Psoas muscle (tissue), 8 donors: Measurements from ENCODE around the gene PRSS2. TPM values are rescaled to one million over a fixed set of nuclear protein-coding genes. Genes with fewer than 3 reads are reported as not detected.

ENCODE experiments used
- ATAC-seq, 4 donors: fragments of 200-7000 bp; cut with Tn5 transposase; one replicate each; pipeline ENCODE4 v1.9.1; 2020; ENCODE audit warnings: moderate library complexity in 3 of 4, mild to moderate bottlenecking in 2 of 4
- DNase-seq, 2 donors: peaks; one replicate each; pipeline ENCODE4 v3.0.0-alpha.2; 2020
- H3K27ac ChIP-seq: fragments of 200-600 bp; one replicate; pipeline ENCODE4 v1.8.0; 2022
- H3K27me3 ChIP-seq, 3 donors: fragments of 200-600 bp in 1 of 3; one replicate each; pipeline versions ENCODE4 v1.6.1 to v1.8.0; 2013 to 2022; ENCODE audit warnings: low read length in 2 of 3, mild to moderate bottlenecking in 2 of 3, moderate library complexity in 1 of 3; ENCODE audit not compliant: insufficient read depth in 3 of 3
- H3K36me3 ChIP-seq, 2 donors: fragments of 200-600 bp in 1 of 2; one replicate each; pipeline versions ENCODE4 v1.6.1 to v1.8.0; 2013 to 2022; ENCODE audit warnings: low read depth in 1 of 2, mild to moderate bottlenecking in 1 of 2, moderate library complexity in 1 of 2; ENCODE audit not compliant: insufficient read depth in 1 of 2
- H3K4me1 ChIP-seq: fragments of 200-600 bp; one replicate; pipeline ENCODE4 v1.8.0; 2022
- H3K4me3 ChIP-seq: fragments of 200-600 bp; one replicate; pipeline ENCODE4 v1.8.0; 2022; ENCODE audit warnings: mild to moderate bottlenecking
- H3K9me3 ChIP-seq: fragments of 200-600 bp; one replicate; pipeline ENCODE4 v1.8.0; 2022
- WGBS, 3 donors: extraction: QIAGEN DNeasy Blood & Tissue Kit; methylation state at CpG; one replicate each; pipeline versions ENCODE4 v1.1.6 to v1.1.7; 2013; 5-methylcytosine and 5-hydroxymethylcytosine counted together
- intact Hi-C, 2 donors: fragments of 100-400 bp; cut with DNase I; formaldehyde crosslinking; loops; one replicate each; pipeline versions ENCODE4 v1.11.0 to v1.14.2; 2022
- polyA plus RNA-seq, 3 donors: library from polyadenylated mRNA; stranded (reverse); fragments of 200-250 nt; gene quantifications; one replicate each; pipeline ENCODE4 v1.2.3, GENCODE V29; 2013
- total RNA-seq, 4 donors: library from RNA; stranded (reverse); fragmentation: NEBNext Ultra II Directional in 2 of 4; extraction: Animal tissue kit (Norgen Biotek cat#: 25700) in 2 of 4; gene quantifications; one replicate each; pipeline versions ENCODE4 v1.2.1 to v1.2.4, GENCODE V29; 2021 to 2023
- TF ChIP-seq, protein P1 (sequence below): fragments of 200-600 bp; IDR thresholded peaks from one replicate; pipeline ENCODE4 v1.8.0; 2022; ENCODE audit warnings: antibody characterized with exemption
- donor health status: healthy with polysubstance abuse.
- donor health status: DM: no; HTN: no; CAD: no; lungs with moderate emphysema.
- donor health status: Bipolar disorder and iron deficiency.
- donor health status: healthy.
- donor health status: DM: yes; HTN: yes; CAD: no.
- donor health status: DM: no; HTN: no; CAD: no.
- donor health status: DM: no; HTN: no; CAD: no.
- donor health status: DM: yes; HTN: yes; CAD: no.

PRSS2 gene
- total and polyA plus RNA-seq, 7 donors = 0.04 to 6.2 (median 1.7) TPM; not detected in 2

- Histone ChIP-seq H3K27me3 (peaks cover 2 to 21% (median 13%) of the 10 kb centered on the region in 3 donors), H3K4me3 (no peak overlapping the region), H3K9me3 (no peaks in the 10 kb centered on the region), H3K4me1 (no peaks in the 10 kb centered on the region), H3K36me3 (no peaks in the 10 kb centered on the region), H3K27ac (no peak overlapping the region)
- ATAC-seq (peak in 1 of 4 donors; percentile 59), DNase-seq (no peak)
- intact Hi-C loops = no loop called here
- TF ChIP-seq, protein P1, sequence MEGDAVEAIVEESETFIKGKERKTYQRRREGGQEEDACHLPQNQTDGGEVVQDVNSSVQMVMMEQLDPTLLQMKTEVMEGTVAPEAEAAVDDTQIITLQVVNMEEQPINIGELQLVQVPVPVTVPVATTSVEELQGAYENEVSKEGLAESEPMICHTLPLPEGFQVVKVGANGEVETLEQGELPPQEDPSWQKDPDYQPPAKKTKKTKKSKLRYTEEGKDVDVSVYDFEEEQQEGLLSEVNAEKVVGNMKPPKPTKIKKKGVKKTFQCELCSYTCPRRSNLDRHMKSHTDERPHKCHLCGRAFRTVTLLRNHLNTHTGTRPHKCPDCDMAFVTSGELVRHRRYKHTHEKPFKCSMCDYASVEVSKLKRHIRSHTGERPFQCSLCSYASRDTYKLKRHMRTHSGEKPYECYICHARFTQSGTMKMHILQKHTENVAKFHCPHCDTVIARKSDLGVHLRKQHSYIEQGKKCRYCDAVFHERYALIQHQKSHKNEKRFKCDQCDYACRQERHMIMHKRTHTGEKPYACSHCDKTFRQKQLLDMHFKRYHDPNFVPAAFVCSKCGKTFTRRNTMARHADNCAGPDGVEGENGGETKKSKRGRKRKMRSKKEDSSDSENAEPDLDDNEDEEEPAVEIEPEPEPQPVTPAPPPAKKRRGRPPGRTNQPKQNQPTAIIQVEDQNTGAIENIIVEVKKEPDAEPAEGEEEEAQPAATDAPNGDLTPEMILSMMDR = peak; percentile 61
- 28 to 30% (median 30%) methylated on average over 6 of the region's 6 CpGs for WGBS, 3 donors
Measured at GRCh38 chr7:142811154-142811737, 40.5 kb downstream of the PRSS2 start.

DNA sequence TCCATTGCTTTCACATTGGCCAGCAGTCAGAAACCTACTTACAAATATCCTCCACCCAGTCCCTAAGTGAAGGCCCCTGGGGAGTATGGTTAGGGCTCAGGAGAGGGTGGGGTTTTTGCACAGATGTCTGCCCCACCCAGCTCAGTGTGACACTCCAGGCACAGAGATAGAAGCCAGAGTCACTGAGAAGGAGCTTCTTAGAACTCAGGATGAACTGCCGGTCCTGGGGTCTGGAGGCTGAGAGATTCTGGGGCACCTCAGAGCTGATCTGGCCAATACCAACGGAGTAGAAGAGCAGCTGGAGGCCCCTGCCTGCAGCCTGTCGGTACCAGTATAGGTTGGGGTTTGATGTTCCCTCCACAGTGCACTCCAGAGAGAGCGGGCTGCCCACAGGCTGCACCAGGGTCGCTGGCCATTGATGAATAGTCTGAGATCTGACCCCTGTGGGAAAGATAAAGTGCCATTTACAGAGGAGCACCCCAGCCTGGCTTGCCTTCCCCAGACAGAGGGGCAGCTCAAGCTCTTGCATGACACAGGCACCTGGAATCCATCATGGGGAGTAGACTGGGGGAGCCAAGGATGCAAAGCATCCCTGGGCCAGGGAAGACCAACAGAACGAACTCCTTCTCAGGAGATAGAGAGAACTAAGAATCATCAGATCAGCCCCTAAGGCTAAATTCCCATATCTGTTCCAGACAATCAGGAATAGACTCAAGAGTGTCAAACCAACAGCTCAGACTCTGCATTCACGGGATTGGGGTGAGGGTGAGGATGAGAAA is 41.9 kb downstream of the PRSS2 start:
- Histone ChIP-seq H3K36me3 (no peaks in the 10 kb centered on the region), H3K27me3 (peaks cover 2 to 22% (median 9%) of the 10 kb centered on the region in 3 donors), H3K4me1 (no peaks in the 10 kb centered on the region), H3K27ac (no peak overlapping the region), H3K9me3 (no peaks in the 10 kb centered on the region), H3K4me3 (no peak overlapping the region)
- intact Hi-C loops = no loop called here
- WGBS, 3 donors = 42 to 44% (median 44%) methylated on average over 7 of the region's 7 CpGs
- ATAC-seq = no peak
- no peak for DNase-seq
- TF ChIP-seq, protein P1 = no peak

DNA sequence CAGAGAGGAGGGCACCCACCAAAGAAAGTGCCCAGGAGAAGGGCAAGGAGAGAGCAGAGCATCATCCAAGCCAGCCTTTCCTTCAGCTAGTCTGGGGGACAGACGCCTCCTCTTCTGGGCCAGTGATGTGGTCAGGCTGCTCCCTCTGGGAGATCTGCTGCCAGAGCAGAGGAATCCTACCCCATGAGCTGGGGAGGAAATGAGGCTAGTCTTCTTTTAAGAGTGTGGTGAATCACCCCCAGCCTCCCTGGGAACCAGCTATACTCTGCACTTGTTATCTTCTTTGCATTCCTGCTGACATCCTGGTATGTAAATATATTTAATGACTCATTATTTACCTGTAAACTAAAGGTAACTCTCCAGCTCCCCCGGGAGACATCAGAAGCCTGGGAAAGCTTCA is 42.5 kb downstream of the PRSS2 start:
- Histone ChIP-seq H3K36me3 (no peaks in the 10 kb centered on the region), H3K27ac (no peak overlapping the region), H3K4me1 (no peaks in the 10 kb centered on the region), H3K4me3 (no peak overlapping the region), H3K27me3 (peaks cover 2 to 22% (median 9%) of the 10 kb centered on the region in 3 donors), H3K9me3 (no peaks in the 10 kb centered on the region)
- intact Hi-C loops = no loop called here
- DNase-seq = no peak
- TF ChIP-seq, protein P1 = no peak
- 17 to 29% (median 27%) methylated on average over 2 of the region's 2 CpGs for WGBS, 3 donors
- no peak for ATAC-seq

GRCh38 chr7:142813699-142814098 is 42.9 kb downstream of the PRSS2 start:
- TF ChIP-seq, protein P1 = no peak
- no peaks in the 10 kb centered on the region for H3K9me3 ChIP-seq
- DNase-seq (no peak), ATAC-seq (no peak)
- H3K27me3 ChIP-seq = peaks cover 2 to 22% (median 9%) of the 10 kb centered on the region in 3 donors
- H3K36me3 ChIP-seq = no peaks in the 10 kb centered on the region
- H3K4me1 ChIP-seq = no peaks in the 10 kb centered on the region
- intact Hi-C loops = no loop called here
- no peak overlapping the region for H3K4me3 ChIP-seq
- H3K27ac ChIP-seq = no peak overlapping the region
- 56 to 60% (median 58%) methylated on average over 1 of the region's 1 CpG for WGBS, 3 donors
